ENCODE data around the gene DMAC2.

GRCh38 chr19:41421973-41422372 lies 17.7 kb downstream of the DMAC2 start:
- no peak for TF ChIP-seq CTCF (conservative IDR thresholded peaks at IDR 0.05; ENCODE audit: low read depth in 2 of 2)
- no peak for TF ChIP-seq REST (IDR thresholded peaks at IDR 0.05; ENCODE audit: unreplicated experiment)
- TF ChIP-seq CREB1 (CRISPR knock-in tag; IDR thresholded peaks at IDR 0.05; ENCODE audit: low read depth): no peak
